Adrenal gland (tissue), 12 donors: ENCODE results near the gene GNAT1. TPM values are rescaled to one million over a fixed set of nuclear protein-coding genes. Genes with fewer than 3 reads are reported as not detected.

ENCODE experiments used
- DNase-seq, 7 donors: peaks; one replicate each; pipeline ENCODE4 v3.0.0-alpha.2; 2019 to 2020
- H3K27ac ChIP-seq, 5 donors: fragments of 200-600 bp; sonication (generic) in 4 of 5; 1 replicate in 3 of 5; 2 replicates in 2 of 5; pipeline versions ENCODE4 v1.5.1 to v1.8.0; 2016 to 2020; ENCODE audit warnings: mild to moderate bottlenecking in 1 of 5
- H3K27me3 ChIP-seq: fragments of 200-600 bp; 2 replicates; pipeline ENCODE4 v1.8.0; 2021
- H3K36me3 ChIP-seq, 2 donors: fragments of 200-600 bp; replicated peaks in 1 of 2; 1 replicate in 1 of 2; 2 replicates in 1 of 2; pipeline versions ENCODE4 v1.5.1 to v1.8.0; 2018 to 2022
- H3K4me1 ChIP-seq, 2 donors: fragments of 200-600 bp; replicated peaks in 1 of 2; 1 replicate in 1 of 2; 2 replicates in 1 of 2; pipeline versions ENCODE4 v1.5.1 to v1.8.0; 2018 to 2021
- H3K4me3 ChIP-seq, 4 donors: fragments of 200-600 bp; sonication (generic) in 3 of 4; one replicate each; pipeline ENCODE4 v1.5.1; 2016 to 2018
- H3K9me3 ChIP-seq, 3 donors: fragments of 200-600 bp; sonication (generic) in 1 of 3; replicated peaks in 1 of 3; 1 replicate in 2 of 3; 2 replicates in 1 of 3; pipeline versions ENCODE4 v1.5.1 to v1.8.0; 2016 to 2021
- CTCF ChIP-seq, 6 experiments: fragments of 450-650 bp in 4 of 6; fragments of 200-600 bp in 2 of 6; sonication (generic) in 1 of 6; IDR thresholded peaks; 1 replicate in 5 of 6; 2 replicates in 1 of 6; pipeline versions ENCODE4 v1.5.1 to v1.8.0; 2016 to 2021; ENCODE audit warnings: antibody characterized with exemption in 6 of 6, mild to moderate bottlenecking in 2 of 6, moderate library complexity in 1 of 6
- POLR2A ChIP-seq, 2 donors: fragments of 450-650 bp; IDR thresholded peaks; one replicate each; pipeline ENCODE4 v1.6.1; 2017; ENCODE audit warnings: antibody characterized with exemption in 2 of 2, mild to moderate bottlenecking in 2 of 2, moderate library complexity in 1 of 2
- WGBS, 4 donors: extraction: QIAGEN DNeasy Blood & Tissue Kit in 2 of 4; methylation state at CpG; one replicate each; pipeline versions ENCODE4 v1.1.5 to v1.1.7; 2013 to 2017; 5-methylcytosine and 5-hydroxymethylcytosine counted together
- intact Hi-C, 2 donors: fragments of 100-400 bp; cut with DNase I; formaldehyde crosslinking; loops; one replicate each; pipeline versions ENCODE4 v1.14.1 to v1.15.0; 2022 to 2023
- polyA plus RNA-seq, 3 donors: library from polyadenylated mRNA; stranded (reverse); fragments of 200-250 nt in 2 of 3; fragments of 350-450 nt in 1 of 3; fragmentation: Illumina TruSeq in 1 of 3; extraction: RNeasy Lipid Tissue Mini Kit (QIAGEN cat#74804) in 1 of 3; gene quantifications; one replicate each; pipeline ENCODE4 v1.2.3, GENCODE V29; 2013 to 2014
- total RNA-seq, 9 donors: library from RNA; depleted of rRNA in 4 of 9; stranded (reverse); fragments of >200 nt in 4 of 9; fragments of 120-200 nt in 1 of 9; fragmentation: NEBNext Ultra II Directional in 1 of 9; extraction: Animal tissue kit (Norgen Biotek cat#: 25700) in 1 of 9; gene quantifications; one replicate each; pipeline versions ENCODE4 v1.1.0 to v1.2.4, GENCODE V29; 2013 to 2023
- donor health status: healthy with polysubstance abuse.
- donor health status: Bipolar disorder and iron deficiency.
- donor health status: DM: yes; HTN: yes; CAD: no.
- donor health status: DM: no; HTN: no; CAD: no.
- donor health status: DM: no; HTN: no; CAD: no.
- donor health status: DM: yes; HTN: yes; CAD: no.

GNAT1 gene
- total and polyA plus RNA-seq, 12 donors, result not detected

- no peaks in the 10 kb centered on the region for H3K27me3 ChIP-seq
- H3K4me3 ChIP-seq, result no peak overlapping the region
- H3K9me3 ChIP-seq, result no peaks in the 10 kb centered on the region
- intact Hi-C loops, result no loop called here
- TF ChIP-seq POLR2A (IDR thresholded peaks at IDR 0.05), result no peak
- no peak for TF ChIP-seq CTCF (IDR thresholded peaks at IDR 0.05)
- H3K36me3 ChIP-seq, result no peaks in the 10 kb centered on the region
- WGBS, 4 donors, result 33 to 69% (median 63%) methylated on average over 1 to 2 of the region's 2 CpGs
- H3K27ac ChIP-seq, result no peak overlapping the region
- no peaks in the 10 kb centered on the region for H3K4me1 ChIP-seq
- no peak for DNase-seq
Measured at GRCh38 chr3:50177346-50177745, 14.1 kb upstream of the GNAT1 start.

DNA sequence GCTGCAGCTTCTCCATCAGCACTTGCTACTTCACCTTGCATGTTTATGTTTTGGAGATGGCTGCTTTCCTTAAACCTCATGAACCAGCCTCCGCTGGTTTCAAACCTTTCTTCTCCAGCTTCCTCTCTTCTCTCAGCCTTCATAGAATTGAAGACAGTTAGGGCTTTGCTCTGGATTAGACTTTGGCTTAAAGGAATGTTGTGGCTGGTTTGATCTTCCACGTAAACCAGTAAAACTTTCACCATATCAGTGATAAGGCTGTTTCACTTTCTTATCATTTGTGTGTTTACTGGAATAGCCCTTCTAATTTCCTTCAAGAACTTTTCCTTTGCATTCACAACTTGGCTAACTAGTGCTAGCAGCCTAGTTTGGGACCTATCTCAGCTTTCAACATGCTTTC is 11.7 kb upstream of the GNAT1 start:
- intact Hi-C loops, result no loop called here
- no peak for TF ChIP-seq POLR2A (IDR thresholded peaks at IDR 0.05)
- no peak for TF ChIP-seq CTCF (IDR thresholded peaks at IDR 0.05)
- WGBS, 4 donors, result 35 to 69% (median 49%) methylated on average over 2 of the region's 2 CpGs

DNA sequence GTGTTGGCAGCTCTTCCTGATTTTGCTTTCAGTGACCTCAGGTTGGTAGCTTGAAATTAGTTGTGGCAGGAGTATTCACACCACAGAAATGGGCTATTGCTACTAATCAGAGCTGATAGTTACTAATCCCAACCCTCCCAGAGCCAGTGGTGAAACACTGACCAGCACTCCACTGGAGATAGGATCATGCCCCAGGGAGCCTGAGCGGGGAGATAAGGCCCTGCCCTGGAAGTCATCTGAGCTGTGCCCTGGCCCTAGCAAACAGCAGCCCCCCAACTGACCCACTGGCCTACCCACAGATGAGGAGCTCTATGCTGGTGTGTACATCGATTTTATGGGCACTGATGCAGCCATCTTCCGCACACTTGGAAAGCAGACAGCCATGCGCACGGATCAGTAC is 9.4 kb upstream of the GNAT1 start:
- 40 to 92% (median 91%) methylated on average over 1 to 5 of the region's 5 CpGs for WGBS, 4 donors
- no peaks in the 10 kb centered on the region for H3K9me3 ChIP-seq
- no peaks in the 10 kb centered on the region for H3K27me3 ChIP-seq
- TF ChIP-seq CTCF (IDR thresholded peaks at IDR 0.05), result no peak
- TF ChIP-seq POLR2A (IDR thresholded peaks at IDR 0.05), result no peak
- DNase-seq, result no peak
- H3K36me3 ChIP-seq, result no peaks in the 10 kb centered on the region
- no peak overlapping the region for H3K27ac ChIP-seq
- no peaks in the 10 kb centered on the region for H3K4me1 ChIP-seq
- intact Hi-C loops, result no loop called here
- no peak overlapping the region for H3K4me3 ChIP-seq

More for the DNA sequence above, 11.7 kb upstream of the GNAT1 start:
- no peaks in the 10 kb centered on the region for H3K4me1 ChIP-seq
- no peak overlapping the region for H3K4me3 ChIP-seq
- H3K27ac ChIP-seq, result no peak overlapping the region
- no peaks in the 10 kb centered on the region for H3K36me3 ChIP-seq
- no peaks in the 10 kb centered on the region for H3K27me3 ChIP-seq
- H3K9me3 ChIP-seq, result no peaks in the 10 kb centered on the region
- no peak for DNase-seq

DNA sequence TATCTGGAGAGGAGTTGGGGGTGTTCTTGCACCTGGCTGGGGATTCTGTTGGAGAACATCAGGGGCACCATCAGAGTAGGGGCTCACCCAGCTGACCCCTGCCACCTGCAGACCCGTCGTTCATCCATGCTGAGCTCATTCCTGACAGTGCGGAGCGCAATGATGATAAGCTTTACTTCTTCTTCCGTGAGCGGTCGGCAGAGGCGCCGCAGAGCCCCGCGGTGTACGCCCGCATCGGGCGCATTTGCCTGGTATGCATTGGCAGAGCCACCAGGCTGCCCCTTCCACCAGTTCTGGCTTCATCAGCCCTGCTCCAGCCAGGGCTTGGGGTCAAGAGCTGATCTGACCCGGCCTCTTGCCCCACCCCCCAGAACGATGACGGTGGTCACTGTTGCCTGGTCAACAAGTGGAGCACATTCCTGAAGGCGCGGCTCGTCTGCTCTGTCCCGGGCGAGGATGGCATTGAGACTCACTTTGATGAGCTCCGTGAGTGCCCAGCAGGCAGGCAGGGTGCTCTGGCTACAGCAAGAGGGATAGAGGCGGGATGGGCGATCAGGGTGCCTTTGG is 8.8 kb upstream of the GNAT1 start:
- Histone ChIP-seq H3K9me3 (no peaks in the 10 kb centered on the region), H3K27ac (no peak overlapping the region), H3K27me3 (no peaks in the 10 kb centered on the region), H3K4me3 (no peak overlapping the region), H3K36me3 (no peaks in the 10 kb centered on the region), H3K4me1 (no peaks in the 10 kb centered on the region)
- intact Hi-C loops, result no loop called here
- DNase-seq, result no peak
- TF ChIP-seq CTCF (IDR thresholded peaks at IDR 0.05) (no peak), POLR2A (IDR thresholded peaks at IDR 0.05) (no peak)
- 88 to 96% (median 90%) methylated on average over 8 to 26 of the region's 26 CpGs for WGBS, 4 donors
